Endothelial cell of umbilical vein (primary cell): ENCODE results near the gene FOXP1. TPM values are rescaled to one million over a fixed set of nuclear protein-coding genes. Genes with fewer than 3 reads are reported as not detected.

Experiments used
- BruUV-seq: library from RNA; stranded (reverse); fragments of 400-500 nt; replicated peaks from 2 replicates; lab custom pipeline; 2021; lab: Mats Ljungman, UMichigan
- CTCF ChIA-PET: fragments of 300-600, 350-600 bp; sonication (Branson Sonifier 250); formaldehyde crosslinking; loops from one replicate; lab custom pipeline; 2021; ENCODE audit warnings: antibody characterized with exemption, inconsistent platforms; lab: Charles Lee
- POLR2A ChIA-PET: fragments of 300-600, 350-600 bp; sonication (Branson Sonifier 250); formaldehyde crosslinking; loops from one replicate; lab custom pipeline; 2021; ENCODE audit warnings: antibody characterized with exemption, inconsistent platforms; lab: Charles Lee
- DNase-seq: peaks from one replicate; pipeline ENCODE4 v3.0.0-alpha.2; 2011; ENCODE audit warnings: low read depth, low spot score
- FAIRE-seq: peaks from 2 replicates; lab custom pipeline; 2011; peaks lifted over from hg19 to GRCh38; lab: Jason Lieb, UNC
- H2AFZ ChIP-seq: 2 replicates; pipeline ENCODE4 v1.6.0; 2012; ENCODE audit warnings: low read depth, low read length, control low read depth, inconsistent platforms
- H3K27ac ChIP-seq: 2 replicates; pipeline ENCODE4 v1.5.1; 2011; ENCODE audit warnings: low read depth, mild to moderate bottlenecking, control low read depth, low read length, moderate library complexity; ENCODE audit not compliant: insufficient read depth
- H3K27me3 ChIP-seq, 2 experiments: 2 replicates each; pipeline versions ENCODE4 v1.6.0 to v1.6.1; 2011; ENCODE audit warnings: low read length in 2 of 2, mixed read lengths in 1 of 2; ENCODE audit not compliant: control insufficient read depth in 2 of 2, insufficient read depth in 2 of 2
- H3K36me3 ChIP-seq, 2 experiments: 2 replicates in 1 of 2; 3 replicates in 1 of 2; pipeline ENCODE4 v1.5.1; 2011; ENCODE audit warnings: low read length in 2 of 2, mild to moderate bottlenecking in 1 of 2, moderate library complexity in 1 of 2; ENCODE audit not compliant: control insufficient read depth in 2 of 2, insufficient read depth in 2 of 2; ENCODE audit errors: extremely low read depth in 1 of 2
- H3K4me1 ChIP-seq: 3 replicates; pipeline ENCODE4 v1.5.1; 2011; ENCODE audit warnings: mild to moderate bottlenecking, low read length; ENCODE audit not compliant: control insufficient read depth, insufficient read depth; ENCODE audit errors: extremely low read depth
- H3K4me2 ChIP-seq: 2 replicates; pipeline ENCODE4 v1.6.1; 2011; ENCODE audit warnings: low read length, control low read depth, mixed read lengths; ENCODE audit not compliant: insufficient read depth
- H3K4me3 ChIP-seq, 3 experiments: fragments of 200-600 bp in 1 of 3; sonication (generic), shearing (Covaris generic) in 1 of 3; replicated peaks in 1 of 3; 2 replicates each; pipeline ENCODE4 v1.5.1; 2011 to 2016; ENCODE audit warnings: control low read depth in 3 of 3, low read length in 3 of 3, mild to moderate bottlenecking in 2 of 3, inconsistent platforms in 1 of 3, low read depth in 1 of 3, moderate library complexity in 1 of 3; ENCODE audit not compliant: insufficient read depth in 1 of 3
- H3K79me2 ChIP-seq: 2 replicates; pipeline ENCODE4 v1.6.0; 2012; ENCODE audit warnings: low read length, inconsistent platforms; ENCODE audit not compliant: control insufficient read depth, insufficient read depth
- H3K9ac ChIP-seq: replicated peaks from 2 replicates; pipeline ENCODE3; 2011; ENCODE audit warnings: low read length, control low read depth; ENCODE audit not compliant: insufficient read depth; ENCODE audit errors: extremely low read depth
- H3K9me1 ChIP-seq: replicated peaks from 3 replicates; pipeline ENCODE4 v1.6.0; 2011; ENCODE audit warnings: mild to moderate bottlenecking, low read length; ENCODE audit not compliant: control insufficient read depth, insufficient read depth; ENCODE audit errors: extremely low read depth
- H3K9me3 ChIP-seq: replicated peaks from 2 replicates; pipeline ENCODE4 v1.5.1; 2012; ENCODE audit warnings: low read length, inconsistent platforms; ENCODE audit not compliant: control insufficient read depth, insufficient read depth
- H4K20me1 ChIP-seq: replicated peaks from 2 replicates; pipeline ENCODE3; 2011; ENCODE audit warnings: mild to moderate bottlenecking, low read length; ENCODE audit not compliant: control insufficient read depth, insufficient read depth; ENCODE audit errors: extremely low read depth
- CTCF ChIP-seq, 2 donors: IDR thresholded peaks; 1 replicate in 1 of 2; 2 replicates in 1 of 2; pipeline ENCODE4 v1.5.1; 2011; ENCODE audit warnings: low read length in 2 of 2, mild to moderate bottlenecking in 2 of 2, moderate library complexity in 2 of 2, control low read depth in 1 of 2, inconsistent platforms in 1 of 2, low read depth in 1 of 2; ENCODE audit not compliant: insufficient read depth in 1 of 2; ENCODE audit errors: extremely low read depth in 1 of 2
- EZH2 ChIP-seq: IDR thresholded peaks from 2 replicates; pipeline ENCODE4 v1.6.1; 2012; ENCODE audit warnings: borderline replicate concordance, low read depth, mild to moderate bottlenecking, moderate library complexity, low read length, inconsistent platforms; ENCODE audit not compliant: severe bottlenecking
- GATA2 ChIP-seq: IDR thresholded peaks from 2 replicates; pipeline ENCODE4 v1.7.0; 2011; ENCODE audit warnings: low read depth, mild to moderate bottlenecking, moderate library complexity, mixed read lengths, low read length; ENCODE audit not compliant: insufficient read length, insufficient read depth
- MAX ChIP-seq: IDR thresholded peaks from 2 replicates; pipeline ENCODE4 v1.6.1; 2011; ENCODE audit not compliant: insufficient read depth, insufficient read length
- MYC ChIP-seq: IDR thresholded peaks from one replicate; pipeline ENCODE4 v1.6.1; 2011; ENCODE audit warnings: mild to moderate bottlenecking, low read depth, low read length
- POLR2A ChIP-seq: IDR thresholded peaks from 2 replicates; pipeline ENCODE4 v1.6.1; 2012; ENCODE audit warnings: low read depth, mild to moderate bottlenecking, control low read depth, low read length
- dilution Hi-C: fragments of 300-500 bp; cut with MboI; formaldehyde crosslinking; loops from one replicate; pipeline ENCODE4 v1.15.0; 2019; ENCODE audit warnings: low sequenced_read_pairs; ENCODE audit not compliant: extremely low pct_ligation_motif_present
- intact Hi-C: fragments of 100-400 bp; cut with micrococcal nuclease; formaldehyde crosslinking; loops from one replicate; pipeline ENCODE4 v1.10.0; 2022
- polyA plus RNA-seq, 4 experiments: library from polyadenylated mRNA; depleted of rRNA in 3 of 4; stranded (reverse) in 3 of 4; unstranded in 1 of 4; fragments of >200 nt; gene quantifications; 2 replicates each; pipeline versions ENCODE4 v1.2.1 to v1.2.3, GENCODE V29; 2011 to 2012; ENCODE audit warnings: missing spikeins in 1 of 4
- total RNA-seq: library from RNA; stranded (reverse); gene quantifications from 2 replicates; pipeline ENCODE4 v1.2.3, GENCODE V29; 2021

The FOXP1 gene
- total and polyA plus RNA-seq, 2 donors (not counting 3 experiments of a cell fraction or from before 2014, with no cell fraction given): 41.0 to 107 TPM

GRCh38 chr3:71317749-71318457 lies 265.6 kb downstream of the FOXP1 start:
- no peaks in the 10 kb centered on the region for H3K36me3 ChIP-seq
- dilution Hi-C loops: no loop called here

More at GRCh38 chr3:71317749-71318457, 265.6 kb downstream of the FOXP1 start:
- no peak for TF ChIP-seq MAX
- no peak for TF ChIP-seq MYC
- TF ChIP-seq POLR2A: no peak
- TF ChIP-seq GATA2: no peak
- no peak for TF ChIP-seq EZH2
- no peak for TF ChIP-seq CTCF (IDR thresholded peaks at IDR 0.05; ENCODE audit: extremely low read depth in 1 of 2, insufficient read depth in 1 of 2, low read depth in 1 of 2, low read length in 2 of 2)
- H3K4me1 ChIP-seq: no peaks in the 10 kb centered on the region
- H4K20me1 ChIP-seq: no peaks in the 10 kb centered on the region
- intact Hi-C loops: no loop called here
- H3K9me3 ChIP-seq: no peaks in the 10 kb centered on the region
- H3K27me3 ChIP-seq: no peaks in the 10 kb centered on the region
- no peaks in the 10 kb centered on the region for H3K9me1 ChIP-seq
- ChIA-PET POLR2A (no interaction called here), CTCF (interaction anchor here (0.8 kb wide), 1 partner anchor 9 kb away, joined by 3 read pairs; no protein-coding TSS in a partner anchor)
- H3K4me3 ChIP-seq: no peak overlapping the region
- H3K9ac ChIP-seq: no peak overlapping the region
- no TSS peak for BruUV-seq
- H2AFZ ChIP-seq: no peak overlapping the region
- H3K79me2 ChIP-seq: no peaks in the 10 kb centered on the region
- FAIRE-seq (no peak), DNase-seq (no peak)
- no peak overlapping the region for H3K27ac ChIP-seq
- no peak overlapping the region for H3K4me2 ChIP-seq
